Neuron (in vitro differentiated cells): ENCODE measurements around the gene CTSA.
"Not testable (repeated sequence)": the region's sequence is repeated elsewhere in the genome, so short reads cannot be mapped to it uniquely, and the experiment has no call there.

ENCODE experiments used
- H2AFZ ChIP-seq: one replicate; pipeline ENCODE4 v1.6.1; 2013; ENCODE audit warnings: low read depth, mild to moderate bottlenecking, inconsistent platforms, low read length, moderate library complexity
- H3K27me3 ChIP-seq: one replicate; pipeline ENCODE4 v1.6.1; 2013; ENCODE audit warnings: low read length; ENCODE audit not compliant: insufficient read depth
- H3K36me3 ChIP-seq: one replicate; pipeline ENCODE4 v1.6.1; 2013; ENCODE audit warnings: low read length; ENCODE audit not compliant: insufficient read depth
- H3K4me1 ChIP-seq: one replicate; pipeline ENCODE4 v1.6.1; 2013; ENCODE audit warnings: low read length; ENCODE audit not compliant: insufficient read depth
- H3K4me3 ChIP-seq: 2 replicates; pipeline ENCODE4 v1.5.1; 2013; ENCODE audit warnings: mild to moderate bottlenecking, low read length, moderate library complexity
- H3K9me3 ChIP-seq: one replicate; pipeline ENCODE4 v1.6.1; 2013; ENCODE audit warnings: low read length

The CTSA gene

DNA sequence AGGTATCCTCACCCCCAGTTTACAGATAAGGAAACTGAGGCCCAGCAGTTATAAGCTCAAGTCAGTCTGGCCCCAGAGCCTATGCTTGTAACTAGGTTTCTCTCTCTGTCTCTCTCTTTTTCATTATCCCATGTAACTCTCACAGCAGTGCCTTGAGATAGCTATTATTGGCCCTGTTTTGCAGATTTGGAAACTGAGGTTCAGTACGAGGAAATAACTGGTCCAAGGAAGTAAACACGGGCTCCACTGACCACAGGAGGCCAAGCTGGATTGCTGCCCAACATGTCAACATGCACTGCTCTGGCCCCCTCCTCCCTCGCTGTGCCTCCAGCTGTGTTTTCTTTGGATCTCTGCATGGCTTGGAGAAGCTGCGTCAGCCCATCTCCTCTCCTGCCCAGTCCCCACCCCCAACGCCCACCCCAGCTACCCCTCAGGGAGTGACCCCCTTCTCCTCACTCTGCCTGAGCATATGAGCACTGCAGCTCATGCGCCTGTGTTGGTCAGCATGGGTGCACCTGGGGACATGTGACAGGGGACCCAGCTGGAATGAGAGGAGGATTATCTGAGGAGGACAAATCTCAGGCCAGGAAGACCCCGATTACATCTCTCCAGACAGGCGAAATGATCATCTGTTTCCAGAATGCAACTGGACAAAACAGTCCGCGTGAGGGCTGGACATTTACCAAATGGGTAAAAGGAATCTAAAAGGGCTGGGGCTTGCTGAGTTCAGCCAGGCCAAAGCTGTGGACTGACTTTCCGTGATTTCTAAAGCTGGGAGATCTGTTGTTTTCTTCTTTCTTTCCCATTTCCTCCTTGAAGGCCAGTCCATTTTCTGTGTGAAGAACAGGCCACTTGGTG is 28.6 kb downstream of the CTSA start:
- no peaks in the 10 kb centered on the region for H3K27me3 ChIP-seq

GRCh38 chr20:45920462-45921336 is 29.6 kb downstream of the CTSA start:
- Histone ChIP-seq H3K4me1 (no peaks in the 10 kb centered on the region), H3K27me3 (no peaks in the 10 kb centered on the region), H3K36me3 (no peaks in the 10 kb centered on the region), H3K9me3 (no peaks in the 10 kb centered on the region), H2AFZ (no peak overlapping the region), H3K4me3 (no peak overlapping the region)

More for the DNA sequence above, 28.6 kb downstream of the CTSA start:
- Histone ChIP-seq H3K4me1 (no peaks in the 10 kb centered on the region), H3K9me3 (no peaks in the 10 kb centered on the region), H3K4me3 (no peak overlapping the region), H2AFZ (no peak overlapping the region), H3K36me3 (no peaks in the 10 kb centered on the region)

GRCh38 chr20:45921337-45922189 is 30.4 kb downstream of the CTSA start:
- Histone ChIP-seq H3K27me3 (no peaks in the 10 kb centered on the region), H3K4me3 (no peak overlapping the region), H3K4me1 (no peaks in the 10 kb centered on the region), H2AFZ (no peak overlapping the region), H3K9me3 (no peaks in the 10 kb centered on the region), H3K36me3 (no peaks in the 10 kb centered on the region)

GRCh38 chr20:45924391-45925261 is 33.5 kb downstream of the CTSA start:
- no peak overlapping the region for H2AFZ ChIP-seq
- no peak overlapping the region for H3K4me3 ChIP-seq
- no peaks in the 10 kb centered on the region for H3K4me1 ChIP-seq
- H3K9me3 ChIP-seq, result no peaks in the 10 kb centered on the region
- no peaks in the 10 kb centered on the region for H3K36me3 ChIP-seq
- H3K27me3 ChIP-seq, result no peaks in the 10 kb centered on the region

DNA sequence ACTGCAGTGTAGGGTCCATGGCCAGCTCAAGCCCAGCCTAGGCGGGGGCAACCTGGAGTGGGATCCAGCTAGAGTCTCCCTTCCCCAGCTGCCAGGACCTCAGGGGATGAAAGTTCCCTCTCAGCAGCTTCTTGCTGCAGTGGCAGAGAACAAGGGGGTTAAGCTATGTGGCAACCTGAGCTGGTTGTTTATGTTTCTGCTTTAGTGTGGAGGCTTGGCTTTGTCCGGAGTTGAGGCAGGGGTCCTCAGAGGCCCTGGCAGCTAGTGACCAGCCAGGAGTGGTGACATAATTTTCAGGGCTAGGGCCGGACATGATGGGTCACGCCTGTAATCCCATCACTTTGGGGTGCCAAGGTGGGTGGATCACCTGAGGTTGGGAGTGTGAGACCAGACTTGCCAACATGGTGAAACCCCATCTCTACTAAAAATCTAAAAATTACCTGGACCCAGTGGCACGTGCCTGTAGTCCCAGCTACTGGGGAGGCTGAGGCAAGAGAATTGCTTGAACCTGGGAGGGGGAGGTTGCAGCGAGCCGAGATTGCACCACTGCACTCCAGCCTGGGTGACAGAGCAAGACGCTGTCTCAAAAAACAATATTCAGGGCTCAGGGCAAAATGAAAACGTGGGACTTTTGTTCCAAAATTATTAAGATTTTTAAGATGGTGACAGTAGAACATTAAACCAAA is 34.8 kb downstream of the CTSA start:
- H3K9me3 ChIP-seq, result no peaks in the 10 kb centered on the region
- H3K4me1 ChIP-seq, result no peaks in the 10 kb centered on the region
- H3K36me3 ChIP-seq, result no peaks in the 10 kb centered on the region
- no peak overlapping the region for H3K4me3 ChIP-seq
- H3K27me3 ChIP-seq, result no peaks in the 10 kb centered on the region
- no peak overlapping the region for H2AFZ ChIP-seq

DNA sequence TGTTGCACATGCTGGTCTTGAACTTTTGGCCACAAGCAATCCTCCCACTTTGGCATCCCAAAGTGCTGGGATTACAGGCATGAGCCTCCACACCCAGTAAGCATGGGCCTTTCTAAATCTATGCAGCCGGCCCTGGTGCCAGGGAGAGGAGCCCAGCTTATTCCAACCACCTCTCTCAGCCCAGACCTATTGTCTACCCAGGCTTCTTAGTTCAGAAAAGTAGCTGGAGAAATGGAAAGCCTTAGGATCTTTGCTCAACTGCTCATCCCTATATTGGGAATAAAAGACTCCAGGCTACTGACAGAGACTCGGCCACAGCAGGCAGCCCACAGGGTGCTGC is 35.6 kb downstream of the CTSA start:
- H3K27me3 ChIP-seq, result no peaks in the 10 kb centered on the region
- no peak overlapping the region for H3K4me3 ChIP-seq
- H3K9me3 ChIP-seq, result no peaks in the 10 kb centered on the region
- no peak overlapping the region for H2AFZ ChIP-seq
- no peaks in the 10 kb centered on the region for H3K36me3 ChIP-seq
- no peaks in the 10 kb centered on the region for H3K4me1 ChIP-seq

- H3K4me1 ChIP-seq, result no peaks in the 10 kb centered on the region
- no peaks in the 10 kb centered on the region for H3K9me3 ChIP-seq
- no peak overlapping the region for H2AFZ ChIP-seq
- H3K36me3 ChIP-seq, result no peaks in the 10 kb centered on the region
- H3K27me3 ChIP-seq, result no peaks in the 10 kb centered on the region
- H3K4me3 ChIP-seq, result no peak overlapping the region
Observed at GRCh38 chr20:45927071-45927878, 36.1 kb downstream of the CTSA start.

- peaks cover 17% of the 10 kb centered on the region for H3K4me1 ChIP-seq
- not testable (repeated sequence) for H3K9me3 ChIP-seq, H3K27me3 ChIP-seq, H3K36me3 ChIP-seq, H2AFZ ChIP-seq, H3K4me3 ChIP-seq
Observed at GRCh38 chr20:45931680-45932079, 40.5 kb downstream of the CTSA start.

DNA sequence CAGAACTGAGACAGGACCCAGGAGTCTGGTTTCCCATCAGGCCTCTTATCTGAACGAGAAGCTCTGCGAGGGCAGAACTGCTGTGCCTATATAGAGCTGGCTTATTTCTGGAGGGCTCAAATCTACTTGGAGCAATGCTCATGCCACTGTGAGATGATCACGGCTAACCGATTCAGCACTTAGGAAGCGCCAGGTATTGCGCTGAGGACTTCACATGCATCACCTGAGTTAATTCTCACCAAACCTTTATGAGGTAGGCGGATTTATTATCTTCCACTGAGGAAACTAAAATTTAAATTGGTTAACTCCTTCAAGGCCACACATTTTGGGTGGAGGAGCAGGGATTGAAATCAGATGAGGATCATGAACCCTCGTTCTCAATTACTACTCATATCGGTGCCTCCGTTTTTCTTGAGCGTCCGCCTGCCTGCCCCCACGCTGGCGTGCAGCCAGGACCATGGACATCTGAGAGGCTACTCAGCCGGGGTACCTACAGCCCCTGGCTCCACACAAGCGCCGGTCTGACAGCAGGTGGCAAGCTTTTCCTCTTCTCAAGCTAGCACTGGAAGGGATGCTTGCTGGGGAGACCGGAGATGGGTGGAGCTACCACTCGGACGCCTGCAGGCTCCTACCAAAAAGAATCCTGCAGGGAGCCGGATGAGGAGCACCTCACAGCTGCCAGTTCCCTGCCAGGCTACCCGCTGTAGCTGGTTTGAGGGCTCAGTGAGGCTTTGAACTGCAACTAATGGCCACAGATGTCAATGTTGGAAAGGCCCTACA is 42.3 kb downstream of the CTSA start:
- no peaks in the 10 kb centered on the region for H3K9me3 ChIP-seq
- peak overlapping the region; percentile 72 for H3K4me3 ChIP-seq
- no peak overlapping the region for H2AFZ ChIP-seq
- H3K4me1 ChIP-seq, result peaks cover 17% of the 10 kb centered on the region
- H3K36me3 ChIP-seq, result peaks cover 14% of the 10 kb centered on the region
- no peaks in the 10 kb centered on the region for H3K27me3 ChIP-seq

DNA sequence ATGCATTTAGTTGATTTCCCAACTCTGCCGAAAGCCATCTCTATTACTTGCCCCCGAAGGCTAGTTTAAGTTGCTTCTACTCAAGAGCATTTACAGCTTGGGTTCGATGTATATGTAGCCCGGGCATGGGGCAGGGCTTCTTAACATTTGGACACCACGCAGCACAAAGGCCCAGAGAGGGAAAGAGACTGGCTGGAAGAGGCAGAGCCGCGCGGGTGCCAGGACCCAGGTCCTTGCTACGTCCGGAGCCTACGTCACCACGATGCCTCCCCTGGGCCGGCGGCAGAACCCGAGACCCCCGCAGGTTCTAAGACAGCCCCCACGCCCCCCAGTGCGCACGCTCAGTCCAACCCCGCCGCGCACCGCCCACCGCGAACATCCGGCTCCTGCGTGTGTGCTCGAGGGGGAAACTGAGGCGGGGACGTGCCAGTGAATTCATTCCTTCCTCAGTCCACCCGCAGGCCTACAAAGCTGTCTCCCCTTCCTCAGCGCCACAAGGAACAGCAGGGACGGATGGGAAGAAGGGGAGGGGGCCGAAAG is 43.0 kb downstream of the CTSA start:
- H3K36me3 ChIP-seq, result peaks cover 21% of the 10 kb centered on the region
- no peak overlapping the region for H2AFZ ChIP-seq
- H3K9me3 ChIP-seq, result no peaks in the 10 kb centered on the region
- H3K4me3 ChIP-seq, result peak overlapping the region; percentile 72
- H3K27me3 ChIP-seq, result no peaks in the 10 kb centered on the region
- H3K4me1 ChIP-seq, result peaks cover 17% of the 10 kb centered on the region
